ENCODE data around the gene PRDX6. TPM values are rescaled to one million over a fixed set of nuclear protein-coding genes. Genes with fewer than 3 reads are reported as not detected.
"Not testable (repeated sequence)": the region's sequence is repeated elsewhere in the genome, so short reads cannot be mapped to it uniquely, and the experiment has no call there.

Gene PRDX6
- total RNA-seq, 1 donor from 2014 or later: 129 TPM

DNA sequence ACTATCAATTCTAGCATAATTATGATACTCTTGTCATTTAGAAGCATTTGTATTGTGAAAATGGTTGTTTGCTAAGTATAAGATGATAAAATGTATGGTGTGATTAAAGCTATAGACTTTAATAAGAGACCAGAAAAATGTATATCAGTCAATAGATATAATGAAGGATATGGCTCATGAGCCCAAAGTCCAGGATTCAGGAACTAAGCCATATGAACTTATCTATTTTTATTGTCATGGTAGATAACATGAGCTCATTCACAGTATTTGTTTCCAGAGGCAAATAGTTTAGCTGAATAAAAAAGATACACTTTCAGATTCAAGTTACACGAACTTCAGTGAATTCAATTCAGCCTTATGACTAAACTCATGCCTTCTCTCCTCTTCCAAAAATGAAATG is 32.7 kb downstream of the PRDX6 start:
- intact Hi-C loops (cut with micrococcal nuclease): no loop called here
- Mint-ChIP-seq H3K4me1 (peaks cover 2% of the 10 kb centered on the region), H3K36me3 (ENCODE audit: low read depth) (no peaks in the 10 kb centered on the region), H3K9me3 (peaks cover 6% of the 10 kb centered on the region), H3K27ac (no peak overlapping the region), H3K27me3 (peaks cover 4% of the 10 kb centered on the region), H3K4me3 (no peak overlapping the region)
- DNase-seq (no peak), ATAC-seq (ENCODE audit: low read depth) (no peak)
- ChIA-PET CTCF (no interaction called here), POLR2A (no interaction called here)
- TF ChIP-seq, protein P1, sequence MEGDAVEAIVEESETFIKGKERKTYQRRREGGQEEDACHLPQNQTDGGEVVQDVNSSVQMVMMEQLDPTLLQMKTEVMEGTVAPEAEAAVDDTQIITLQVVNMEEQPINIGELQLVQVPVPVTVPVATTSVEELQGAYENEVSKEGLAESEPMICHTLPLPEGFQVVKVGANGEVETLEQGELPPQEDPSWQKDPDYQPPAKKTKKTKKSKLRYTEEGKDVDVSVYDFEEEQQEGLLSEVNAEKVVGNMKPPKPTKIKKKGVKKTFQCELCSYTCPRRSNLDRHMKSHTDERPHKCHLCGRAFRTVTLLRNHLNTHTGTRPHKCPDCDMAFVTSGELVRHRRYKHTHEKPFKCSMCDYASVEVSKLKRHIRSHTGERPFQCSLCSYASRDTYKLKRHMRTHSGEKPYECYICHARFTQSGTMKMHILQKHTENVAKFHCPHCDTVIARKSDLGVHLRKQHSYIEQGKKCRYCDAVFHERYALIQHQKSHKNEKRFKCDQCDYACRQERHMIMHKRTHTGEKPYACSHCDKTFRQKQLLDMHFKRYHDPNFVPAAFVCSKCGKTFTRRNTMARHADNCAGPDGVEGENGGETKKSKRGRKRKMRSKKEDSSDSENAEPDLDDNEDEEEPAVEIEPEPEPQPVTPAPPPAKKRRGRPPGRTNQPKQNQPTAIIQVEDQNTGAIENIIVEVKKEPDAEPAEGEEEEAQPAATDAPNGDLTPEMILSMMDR (IDR thresholded peaks at IDR 0.05): no peak

DNA sequence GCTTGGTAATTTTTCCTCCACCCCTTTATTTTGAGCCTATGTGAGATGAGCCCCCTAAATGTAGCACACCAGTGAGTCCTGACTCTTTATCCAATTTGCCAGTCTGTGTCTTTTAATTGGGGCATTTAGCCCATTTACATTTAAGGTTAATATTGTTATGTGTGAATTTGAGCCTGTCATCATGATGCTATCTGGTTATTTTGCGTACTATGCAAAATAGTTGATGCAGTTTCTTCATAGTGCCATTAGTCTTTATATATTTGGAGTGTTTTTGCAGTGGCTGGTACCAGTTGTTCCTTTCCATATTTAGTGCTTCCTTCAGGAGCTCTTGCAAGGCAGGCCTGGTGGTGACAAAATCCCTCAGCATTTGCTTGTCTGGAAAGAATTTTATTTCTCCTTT is 37.4 kb downstream of the PRDX6 start:
- POLR2A ChIA-PET: not testable (repeated sequence)

DNA sequence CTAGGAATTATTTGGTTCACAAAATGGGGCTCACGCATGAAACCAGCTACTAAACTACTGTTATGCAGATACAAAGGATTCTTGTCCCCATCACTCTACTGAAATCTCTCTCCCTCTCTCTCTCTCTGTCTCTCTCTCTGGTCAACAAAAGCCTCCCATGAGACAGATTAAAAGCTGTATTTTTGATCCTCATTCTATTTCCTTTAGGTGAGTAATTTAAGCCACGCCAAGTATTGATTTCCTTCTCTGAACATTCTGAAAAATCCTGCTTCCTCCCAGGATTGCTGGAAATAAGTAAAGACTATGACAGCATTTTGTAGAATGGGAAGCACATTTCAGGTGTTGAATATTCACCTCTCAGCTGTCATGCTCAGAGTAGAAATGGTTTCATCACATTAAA is 43.7 kb downstream of the PRDX6 start:
- ChIA-PET CTCF (no interaction called here), POLR2A (no interaction called here)
- Mint-ChIP-seq H3K27ac (no peak overlapping the region), H3K4me3 (no peak overlapping the region), H3K27me3 (no peaks in the 10 kb centered on the region), H3K9me3 (no peaks in the 10 kb centered on the region), H3K4me1 (no peaks in the 10 kb centered on the region), H3K36me3 (ENCODE audit: low read depth) (no peaks in the 10 kb centered on the region)
- DNase-seq: no peak
- TF ChIP-seq, protein P1 (IDR thresholded peaks at IDR 0.05): no peak
- no peak for ATAC-seq (ENCODE audit: low read depth)
- intact Hi-C loops (cut with micrococcal nuclease): no loop called here

More for the DNA sequence above, 37.4 kb downstream of the PRDX6 start:
- DNase-seq; H3K9me3 Mint-ChIP-seq; H3K4me3 Mint-ChIP-seq; ATAC-seq (ENCODE audit: low read depth); CTCF ChIA-PET; H3K27me3 Mint-ChIP-seq; H3K27ac Mint-ChIP-seq; H3K4me1 Mint-ChIP-seq; intact Hi-C loops (cut with micrococcal nuclease); H3K36me3 Mint-ChIP-seq (ENCODE audit: low read depth): not testable (repeated sequence)

GRCh38 chr1:173523329-173523728 is 46.2 kb downstream of the PRDX6 start:
- CTCF ChIA-PET: no interaction called here
- H3K4me3 Mint-ChIP-seq: no peak overlapping the region

DNA sequence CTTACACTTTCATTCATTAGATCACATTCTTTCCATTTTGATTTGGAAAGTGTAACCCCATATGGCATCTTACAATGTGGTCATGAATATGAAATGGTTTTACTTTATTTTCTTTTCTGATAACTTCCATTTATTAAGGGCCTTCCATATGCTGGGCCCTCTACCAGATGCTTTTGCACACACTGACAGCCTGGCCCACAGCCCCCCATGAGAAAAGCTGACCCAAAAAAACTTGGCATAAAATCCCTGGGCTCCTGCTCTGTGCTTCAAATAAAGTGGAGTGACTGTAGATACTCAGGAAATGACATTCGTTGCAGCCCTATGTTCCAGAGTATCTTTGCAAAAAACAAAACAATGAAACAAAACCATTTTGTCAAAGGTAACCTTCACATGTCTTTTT is 48.8 kb downstream of the PRDX6 start:
- Mint-ChIP-seq H3K4me3 (no peak overlapping the region), H3K27ac (no peak overlapping the region), H3K4me1 (no peaks in the 10 kb centered on the region), H3K36me3 (ENCODE audit: low read depth) (no peaks in the 10 kb centered on the region), H3K27me3 (peaks cover 4% of the 10 kb centered on the region), H3K9me3 (no peaks in the 10 kb centered on the region)
- TF ChIP-seq, protein P1 (IDR thresholded peaks at IDR 0.05): no peak
- ATAC-seq (ENCODE audit: low read depth): no peak
- DNase-seq: no peak
- intact Hi-C loops (cut with micrococcal nuclease): no loop called here
- ChIA-PET CTCF (no interaction called here), POLR2A (no interaction called here)

More at GRCh38 chr1:173523329-173523728, 46.2 kb downstream of the PRDX6 start:
- intact Hi-C loops (cut with micrococcal nuclease): no loop called here
- DNase-seq (no peak), ATAC-seq (ENCODE audit: low read depth) (no peak)
- H3K4me1 Mint-ChIP-seq: no peaks in the 10 kb centered on the region
- H3K9me3 Mint-ChIP-seq: no peaks in the 10 kb centered on the region
- H3K27ac Mint-ChIP-seq: no peak overlapping the region
- peaks cover 3% of the 10 kb centered on the region for H3K27me3 Mint-ChIP-seq
- no peaks in the 10 kb centered on the region for H3K36me3 Mint-ChIP-seq (ENCODE audit: low read depth)
- POLR2A ChIA-PET: no interaction called here
- TF ChIP-seq, protein P1 (IDR thresholded peaks at IDR 0.05): no peak

- TF ChIP-seq, protein P1 (IDR thresholded peaks at IDR 0.05): no peak
- H3K4me3 Mint-ChIP-seq: no peak overlapping the region
- H3K27me3 Mint-ChIP-seq: peaks cover 4% of the 10 kb centered on the region
- ChIA-PET POLR2A (no interaction called here), CTCF (no interaction called here)
- H3K36me3 Mint-ChIP-seq (ENCODE audit: low read depth): no peaks in the 10 kb centered on the region
- H3K9me3 Mint-ChIP-seq: no peaks in the 10 kb centered on the region
- H3K27ac Mint-ChIP-seq: no peak overlapping the region
- ATAC-seq (ENCODE audit: low read depth): no peak
- intact Hi-C loops (cut with micrococcal nuclease): no loop called here
- DNase-seq: no peak
- peaks cover 2% of the 10 kb centered on the region for H3K4me1 Mint-ChIP-seq
These were observed 50.2 kb downstream of the PRDX6 start for GRCh38 chr1:173527151-173527826.
